Loucy (cell line): Measurements from ENCODE around the gene VWF.

Source experiments
- H2AFZ ChIP-seq: fragments of 200-600 bp; sonication (generic); 2 replicates; pipeline ENCODE4 v1.6.0; 2016; ENCODE audit warnings: antibody characterized with exemption, mild to moderate bottlenecking, low read length, moderate library complexity
- H3F3A ChIP-seq: fragments of 200-600 bp; 2 replicates; pipeline ENCODE4 v1.6.0; 2016; ENCODE audit warnings: antibody characterized with exemption, low read depth, mild to moderate bottlenecking
- H3K27me3 ChIP-seq: fragments of 200-600 bp; sonication (generic); 2 replicates; pipeline ENCODE4 v1.6.1; 2014; ENCODE audit warnings: low read length, mild to moderate bottlenecking; ENCODE audit not compliant: insufficient read depth, poor library complexity, severe bottlenecking
- H3K36me3 ChIP-seq: fragments of 200-600 bp; sonication (generic); 2 replicates; pipeline ENCODE4 v1.6.1; 2016; ENCODE audit warnings: low read length; ENCODE audit not compliant: insufficient read depth
- H3K4me1 ChIP-seq: fragments of 200-600 bp; sonication (generic); 2 replicates; pipeline ENCODE4 v1.5.1; 2014; ENCODE audit warnings: low read length, mild to moderate bottlenecking; ENCODE audit not compliant: insufficient read depth, poor library complexity, severe bottlenecking
- H3K4me2 ChIP-seq: fragments of 200-600 bp; sonication (generic); 2 replicates; pipeline ENCODE4 v1.6.0; 2014; ENCODE audit warnings: antibody characterized with exemption, low read length, low read depth, mild to moderate bottlenecking; ENCODE audit not compliant: poor library complexity, severe bottlenecking
- H3K4me3 ChIP-seq: fragments of 200-600 bp; sonication (generic); 2 replicates; pipeline ENCODE4 v1.5.1; 2014; ENCODE audit warnings: low read length, mild to moderate bottlenecking, mixed read lengths; ENCODE audit not compliant: poor library complexity, severe bottlenecking
- H3K79me2 ChIP-seq: fragments of 200-600 bp; sonication (generic); 2 replicates; pipeline ENCODE4 v1.6.1; 2014; ENCODE audit warnings: low read length; ENCODE audit not compliant: insufficient read depth
- H3K9ac ChIP-seq: fragments of 200-600 bp; sonication (generic); 2 replicates; pipeline ENCODE4 v1.6.0; 2014; ENCODE audit warnings: mild to moderate bottlenecking, low read depth, low read length, moderate library complexity; ENCODE audit not compliant: poor library complexity, severe bottlenecking
- H3K9me2 ChIP-seq: fragments of 200-600 bp; sonication (generic); replicated peaks from 2 replicates; pipeline ENCODE4 v1.6.1; 2016; ENCODE audit warnings: low read depth, low read length, mixed read lengths
- H3K9me3 ChIP-seq: fragments of 200-600 bp; sonication (generic); 2 replicates; pipeline ENCODE4 v1.6.1; 2014; ENCODE audit warnings: mild to moderate bottlenecking, antibody characterized with exemption, low read length, low read depth; ENCODE audit not compliant: insufficient read depth
- H4K20me1 ChIP-seq: fragments of 200-600 bp; sonication (generic); 2 replicates; pipeline ENCODE4 v1.6.0; 2014; ENCODE audit warnings: antibody characterized with exemption, low read length, mild to moderate bottlenecking; ENCODE audit not compliant: insufficient read depth, poor library complexity, severe bottlenecking
- EZH2phosphoT487 ChIP-seq: fragments of 200-600 bp; IDR thresholded peaks from 2 replicates; pipeline ENCODE4 v1.6.1; 2018; ENCODE audit warnings: antibody characterized with exemption, mild to moderate bottlenecking, moderate library complexity, borderline replicate concordance
- TF ChIP-seq, protein P1 (sequence below): fragments of 200-600 bp; sonication (generic); conservative IDR thresholded peaks from 2 replicates; pipeline ENCODE4 v1.5.1; 2014; ENCODE audit warnings: mild to moderate bottlenecking, antibody characterized with exemption, low read length

The VWF gene

DNA sequence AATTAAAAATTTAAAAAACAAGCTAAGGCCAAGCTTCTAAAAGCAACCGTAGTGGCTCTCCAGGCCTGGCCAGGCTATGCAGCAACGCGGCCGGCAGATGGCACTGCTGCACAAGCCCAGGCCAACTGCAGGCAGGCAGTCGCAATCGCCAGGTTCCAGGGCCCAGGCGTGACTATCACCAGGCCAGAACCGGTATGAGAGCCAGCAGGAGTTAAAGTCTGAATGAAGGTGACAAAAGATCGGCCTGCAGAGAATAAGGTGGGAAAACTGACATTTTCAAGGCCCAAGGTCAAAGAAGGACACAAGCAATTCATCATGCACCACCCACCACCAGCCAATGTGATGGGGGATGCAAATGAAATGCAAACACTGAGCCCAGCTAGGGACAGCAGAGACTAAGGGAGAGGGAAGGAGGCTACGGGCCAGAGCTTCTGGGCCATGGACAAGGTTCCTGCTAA lies 135.8 kb downstream of the VWF start:
- Histone ChIP-seq H3K27me3 (no peaks in the 10 kb centered on the region), H2AFZ (peak overlapping the region; percentile 47; the same call in 1 of the 2 replicates), H3K4me3 (no peak overlapping the region), H3K4me1 (no peaks in the 10 kb centered on the region), H3K79me2 (no peaks in the 10 kb centered on the region), H3K9me3 (no peaks in the 10 kb centered on the region), H3K9ac (no peak overlapping the region), H3K36me3 (no peaks in the 10 kb centered on the region), H3K4me2 (no peak overlapping the region), H4K20me1 (no peaks in the 10 kb centered on the region), H3F3A (no peaks in the 10 kb centered on the region), H3K9me2 (no peaks in the 10 kb centered on the region)
- TF ChIP-seq, protein P1, sequence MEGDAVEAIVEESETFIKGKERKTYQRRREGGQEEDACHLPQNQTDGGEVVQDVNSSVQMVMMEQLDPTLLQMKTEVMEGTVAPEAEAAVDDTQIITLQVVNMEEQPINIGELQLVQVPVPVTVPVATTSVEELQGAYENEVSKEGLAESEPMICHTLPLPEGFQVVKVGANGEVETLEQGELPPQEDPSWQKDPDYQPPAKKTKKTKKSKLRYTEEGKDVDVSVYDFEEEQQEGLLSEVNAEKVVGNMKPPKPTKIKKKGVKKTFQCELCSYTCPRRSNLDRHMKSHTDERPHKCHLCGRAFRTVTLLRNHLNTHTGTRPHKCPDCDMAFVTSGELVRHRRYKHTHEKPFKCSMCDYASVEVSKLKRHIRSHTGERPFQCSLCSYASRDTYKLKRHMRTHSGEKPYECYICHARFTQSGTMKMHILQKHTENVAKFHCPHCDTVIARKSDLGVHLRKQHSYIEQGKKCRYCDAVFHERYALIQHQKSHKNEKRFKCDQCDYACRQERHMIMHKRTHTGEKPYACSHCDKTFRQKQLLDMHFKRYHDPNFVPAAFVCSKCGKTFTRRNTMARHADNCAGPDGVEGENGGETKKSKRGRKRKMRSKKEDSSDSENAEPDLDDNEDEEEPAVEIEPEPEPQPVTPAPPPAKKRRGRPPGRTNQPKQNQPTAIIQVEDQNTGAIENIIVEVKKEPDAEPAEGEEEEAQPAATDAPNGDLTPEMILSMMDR = peak; percentile 95
- TF ChIP-seq EZH2phosphoT487 = no peak

DNA sequence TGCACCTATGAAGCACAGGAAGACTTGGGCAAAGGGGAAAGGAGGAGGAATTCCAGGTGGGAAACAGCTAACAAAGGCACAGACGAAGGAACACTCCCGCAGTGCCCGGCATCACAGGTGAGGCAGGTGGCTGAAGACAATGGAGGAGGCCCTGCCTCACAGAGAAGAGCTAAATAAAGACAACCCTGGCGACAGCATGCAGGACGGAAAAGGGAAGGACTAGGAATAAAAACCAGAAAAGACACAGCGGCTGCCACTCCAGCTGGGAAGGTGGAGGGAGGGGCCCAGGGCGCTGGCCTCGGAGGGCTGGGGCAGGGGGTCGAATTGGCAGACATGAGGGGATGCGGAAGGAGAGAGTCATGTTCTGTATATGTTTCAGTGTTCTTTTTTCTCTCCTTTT lies 136.4 kb downstream of the VWF start:
- H3K36me3 ChIP-seq = no peaks in the 10 kb centered on the region
- no peaks in the 10 kb centered on the region for H4K20me1 ChIP-seq
- H3K9me2 ChIP-seq = no peaks in the 10 kb centered on the region
- H3K4me1 ChIP-seq = no peaks in the 10 kb centered on the region
- H3K4me2 ChIP-seq = no peak overlapping the region
- TF ChIP-seq, protein P1 = no peak
- TF ChIP-seq EZH2phosphoT487 = no peak
- no peak overlapping the region for H3K9ac ChIP-seq
- no peak overlapping the region for H2AFZ ChIP-seq
- H3F3A ChIP-seq = no peaks in the 10 kb centered on the region
- H3K4me3 ChIP-seq = no peak overlapping the region
- H3K27me3 ChIP-seq = no peaks in the 10 kb centered on the region
- H3K79me2 ChIP-seq = no peaks in the 10 kb centered on the region
- no peaks in the 10 kb centered on the region for H3K9me3 ChIP-seq

DNA sequence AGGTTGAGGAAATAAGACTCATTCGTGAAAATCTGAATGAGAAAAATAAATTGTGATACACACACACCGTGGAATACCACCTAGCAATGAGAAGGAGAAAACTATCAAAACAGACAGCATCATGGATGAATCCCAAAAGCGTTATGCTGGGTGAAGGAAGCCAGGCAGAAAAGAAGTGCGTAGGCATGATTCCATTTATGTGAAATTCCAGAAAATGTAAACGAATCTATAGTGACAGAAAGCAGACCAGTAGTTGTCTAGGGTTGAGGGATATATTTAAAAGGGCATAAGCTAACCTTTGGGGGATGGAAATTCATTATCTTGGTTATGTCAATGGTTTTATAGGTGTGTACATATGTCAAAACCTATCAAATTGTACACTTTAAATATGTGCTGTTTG lies 136.9 kb downstream of the VWF start:
- Histone ChIP-seq H3K4me2 (no peak overlapping the region), H3K9me2 (no peaks in the 10 kb centered on the region), H3K4me1 (no peaks in the 10 kb centered on the region), H3K27me3 (no peaks in the 10 kb centered on the region), H3K4me3 (no peak overlapping the region), H3K9ac (no peak overlapping the region), H4K20me1 (no peaks in the 10 kb centered on the region), H3F3A (no peaks in the 10 kb centered on the region), H3K36me3 (no peaks in the 10 kb centered on the region), H3K9me3 (no peaks in the 10 kb centered on the region), H3K79me2 (no peaks in the 10 kb centered on the region), H2AFZ (no peak overlapping the region)
- TF ChIP-seq, protein P1 = no peak
